VCaP (cell line): Measurements from ENCODE around the gene KCNE3.
A peak's percentile ranks its signal among the peaks of the same experiment; 100 is the strongest.

Experiments
- H3K27ac ChIP-seq: fragments of 450-650 bp; 2 replicates; pipeline ENCODE4 v1.5.1; 2017
- TF ChIP-seq, protein P1 (sequence below): fragments of 450-650 bp; conservative IDR thresholded peaks from 2 replicates; pipeline ENCODE4 v1.5.1; 2017; ENCODE audit warnings: mild to moderate bottlenecking, moderate library complexity

KCNE3 gene

GRCh38 chr11:74450318-74450717, 17.0 kb downstream of the KCNE3 start:
- TF ChIP-seq, protein P1, sequence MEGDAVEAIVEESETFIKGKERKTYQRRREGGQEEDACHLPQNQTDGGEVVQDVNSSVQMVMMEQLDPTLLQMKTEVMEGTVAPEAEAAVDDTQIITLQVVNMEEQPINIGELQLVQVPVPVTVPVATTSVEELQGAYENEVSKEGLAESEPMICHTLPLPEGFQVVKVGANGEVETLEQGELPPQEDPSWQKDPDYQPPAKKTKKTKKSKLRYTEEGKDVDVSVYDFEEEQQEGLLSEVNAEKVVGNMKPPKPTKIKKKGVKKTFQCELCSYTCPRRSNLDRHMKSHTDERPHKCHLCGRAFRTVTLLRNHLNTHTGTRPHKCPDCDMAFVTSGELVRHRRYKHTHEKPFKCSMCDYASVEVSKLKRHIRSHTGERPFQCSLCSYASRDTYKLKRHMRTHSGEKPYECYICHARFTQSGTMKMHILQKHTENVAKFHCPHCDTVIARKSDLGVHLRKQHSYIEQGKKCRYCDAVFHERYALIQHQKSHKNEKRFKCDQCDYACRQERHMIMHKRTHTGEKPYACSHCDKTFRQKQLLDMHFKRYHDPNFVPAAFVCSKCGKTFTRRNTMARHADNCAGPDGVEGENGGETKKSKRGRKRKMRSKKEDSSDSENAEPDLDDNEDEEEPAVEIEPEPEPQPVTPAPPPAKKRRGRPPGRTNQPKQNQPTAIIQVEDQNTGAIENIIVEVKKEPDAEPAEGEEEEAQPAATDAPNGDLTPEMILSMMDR, result no peak
- no peak overlapping the region for H3K27ac ChIP-seq

DNA sequence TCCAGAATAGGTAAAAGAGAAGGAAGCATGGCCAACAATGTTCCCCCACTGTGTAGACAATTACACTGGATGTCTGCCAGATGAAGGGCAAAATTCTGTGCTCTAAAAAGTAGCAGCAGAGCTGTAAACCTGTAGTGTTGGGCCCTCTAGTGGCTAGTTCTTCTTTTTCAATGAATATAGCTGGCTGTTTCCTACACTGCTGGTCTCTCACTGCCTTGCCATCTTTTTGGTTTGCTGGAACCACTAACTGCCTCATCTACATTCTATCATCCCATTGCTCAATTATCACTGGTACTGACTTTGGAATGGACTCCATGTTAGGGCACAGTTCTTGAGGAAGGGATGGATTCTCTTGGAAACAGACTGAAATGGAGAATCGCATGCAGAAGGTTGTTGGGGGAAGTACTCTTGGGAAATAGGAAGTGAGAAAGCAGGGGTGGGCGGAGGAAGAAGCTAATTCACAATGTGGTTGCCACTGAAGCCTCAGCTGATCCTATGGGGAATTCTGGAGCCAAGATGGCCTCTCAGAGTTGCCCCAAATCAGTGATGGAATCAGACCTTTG, 17.9 kb downstream of the KCNE3 start:
- no peak overlapping the region for H3K27ac ChIP-seq
- TF ChIP-seq, protein P1, result peak; percentile 87

- TF ChIP-seq, protein P1, result no peak
- no peak overlapping the region; the same call in 1 of the 2 replicates for H3K27ac ChIP-seq
Observed at GRCh38 chr11:74447720-74448119, 19.6 kb downstream of the KCNE3 start.

GRCh38 chr11:74446532-74446938, 20.8 kb downstream of the KCNE3 start:
- TF ChIP-seq, protein P1, result no peak

GRCh38 chr11:74444173-74444826, 23.0 kb downstream of the KCNE3 start:
- H3K27ac ChIP-seq, result peak overlapping the region; percentile 77
- TF ChIP-seq, protein P1, result no peak

More at GRCh38 chr11:74446532-74446938, 20.8 kb downstream of the KCNE3 start:
- no peak overlapping the region for H3K27ac ChIP-seq

DNA sequence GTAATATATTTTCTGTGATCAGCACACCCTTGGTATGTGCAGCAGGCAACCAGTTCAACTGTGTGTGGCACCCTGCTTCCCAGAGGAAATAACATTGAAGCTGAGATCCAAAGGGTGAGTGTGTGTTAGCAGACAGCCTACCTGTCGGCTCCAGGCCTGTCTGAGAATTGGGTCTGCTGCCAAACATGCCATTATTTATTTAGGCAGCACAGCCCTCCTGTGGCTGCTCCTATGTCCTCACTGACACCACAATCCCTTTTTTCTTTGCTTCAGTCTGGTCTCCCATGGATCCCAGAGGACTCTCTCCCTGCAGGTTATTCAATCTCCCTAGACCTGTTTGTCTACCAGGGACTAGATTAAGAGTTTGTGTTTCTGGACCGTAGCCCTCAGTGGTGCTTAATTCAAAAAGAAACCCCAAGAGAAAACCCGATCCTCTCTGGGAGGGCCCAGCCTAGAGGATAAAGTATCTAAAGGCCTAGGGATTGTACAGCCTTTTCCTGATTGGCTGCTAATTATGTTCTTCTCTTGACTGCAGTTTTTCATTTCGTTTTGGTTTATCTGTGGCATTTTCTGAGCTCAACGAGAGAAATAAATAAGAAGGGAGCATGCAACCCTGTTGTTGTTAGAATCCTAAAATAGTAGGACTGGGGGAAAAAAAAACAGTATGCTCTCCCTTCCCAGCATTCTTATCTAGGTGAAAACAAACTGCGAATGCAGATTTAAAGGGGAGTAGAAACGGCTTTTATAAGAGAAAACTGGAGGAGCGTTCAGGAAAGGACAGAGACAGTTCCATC, 24.1 kb downstream of the KCNE3 start:
- H3K27ac ChIP-seq, result peak overlapping the region; percentile 77

GRCh38 chr11:74442636-74443035, 24.7 kb downstream of the KCNE3 start:
- peak overlapping the region; percentile 77 for H3K27ac ChIP-seq
- TF ChIP-seq, protein P1, result no peak

More for the DNA sequence above, 24.1 kb downstream of the KCNE3 start:
- TF ChIP-seq, protein P1, result peak; percentile 80
